Measurements from ENCODE around the gene CLCNKA. TPM values are rescaled to one million over a fixed set of nuclear protein-coding genes. Genes with fewer than 3 reads are reported as not detected.

CLCNKA gene
- polyA plus RNA-seq, 1 donor (not counting 4 experiments of a cell fraction or from before 2014, with no cell fraction given), result not detected

DNA sequence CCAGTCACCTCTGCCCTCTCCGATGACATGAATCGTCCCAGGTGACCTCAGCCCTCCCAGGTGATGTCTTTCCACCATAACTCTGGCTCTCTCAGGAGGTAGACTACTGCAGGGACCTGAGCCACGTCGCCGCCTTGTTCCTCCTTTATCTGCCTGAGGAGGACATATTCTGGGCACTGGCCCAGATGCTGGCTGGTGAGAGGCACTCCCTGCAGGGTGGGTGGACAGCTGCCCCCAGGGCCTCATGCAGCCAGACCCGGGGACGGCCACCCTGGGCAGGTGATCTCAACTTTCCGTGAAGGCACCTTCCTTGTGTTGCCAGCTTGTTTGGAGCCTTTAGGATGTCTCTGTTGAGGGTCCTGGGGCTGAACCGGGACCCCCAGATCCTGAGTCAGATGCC lies 32.1 kb upstream of the CLCNKA start:
- no peak for FAIRE-seq

GRCh38 chr1:15991427-15992186 lies 30.2 kb upstream of the CLCNKA start:
- DNase-seq (ENCODE audit: low read depth, low spot score) (no peak), FAIRE-seq (no peak)
- Histone ChIP-seq H4K20me1 (ENCODE audit: control insufficient read depth, extremely low read depth, insufficient read depth, low read length) (no peaks in the 10 kb centered on the region), H3K4me2 (ENCODE audit: control insufficient read depth, extremely low read depth, insufficient read depth, low read depth, low read length) (no peak overlapping the region), H2AFZ (ENCODE audit: control insufficient read depth, low read length) (no peak overlapping the region), H3K4me1 (ENCODE audit: control insufficient read depth, extremely low read depth, insufficient read depth, low read length) (no peaks in the 10 kb centered on the region), H3K79me2 (ENCODE audit: control insufficient read depth, insufficient read depth, low read length) (no peaks in the 10 kb centered on the region), H3K4me3 (ENCODE audit: control insufficient read depth in 2 of 3, extremely low read depth in 1 of 3, insufficient read depth in 2 of 3, low read depth in 1 of 3, low read length in 3 of 3) (no peak overlapping the region), H3K9me1 (ENCODE audit: control insufficient read depth, extremely low read depth, insufficient read depth, low read length) (no peaks in the 10 kb centered on the region), H3K27me3 (ENCODE audit: control insufficient read depth, extremely low read depth, insufficient read depth, low read length) (no peaks in the 10 kb centered on the region), H3K36me3 (ENCODE audit: control insufficient read depth in 2 of 2, extremely low read depth in 1 of 2, insufficient read depth in 2 of 2, low read length in 2 of 2) (no peaks in the 10 kb centered on the region), H3K9me3 (ENCODE audit: control insufficient read depth, low read depth, low read length) (no peaks in the 10 kb centered on the region), H3K27ac (ENCODE audit: control insufficient read depth, insufficient read depth, low read length) (no peak overlapping the region), H3K9ac (ENCODE audit: control insufficient read depth, extremely low read depth, insufficient read depth, low read length) (no peak overlapping the region)
- dilution Hi-C loops (cut with MboI; ENCODE audit: extremely low pct_ligation_motif_present, low sequenced_read_pairs), result no loop called here
- TF ChIP-seq EZH2 (IDR thresholded peaks at IDR 0.05; ENCODE audit: low read length), result no peak
- TF ChIP-seq, protein P1, sequence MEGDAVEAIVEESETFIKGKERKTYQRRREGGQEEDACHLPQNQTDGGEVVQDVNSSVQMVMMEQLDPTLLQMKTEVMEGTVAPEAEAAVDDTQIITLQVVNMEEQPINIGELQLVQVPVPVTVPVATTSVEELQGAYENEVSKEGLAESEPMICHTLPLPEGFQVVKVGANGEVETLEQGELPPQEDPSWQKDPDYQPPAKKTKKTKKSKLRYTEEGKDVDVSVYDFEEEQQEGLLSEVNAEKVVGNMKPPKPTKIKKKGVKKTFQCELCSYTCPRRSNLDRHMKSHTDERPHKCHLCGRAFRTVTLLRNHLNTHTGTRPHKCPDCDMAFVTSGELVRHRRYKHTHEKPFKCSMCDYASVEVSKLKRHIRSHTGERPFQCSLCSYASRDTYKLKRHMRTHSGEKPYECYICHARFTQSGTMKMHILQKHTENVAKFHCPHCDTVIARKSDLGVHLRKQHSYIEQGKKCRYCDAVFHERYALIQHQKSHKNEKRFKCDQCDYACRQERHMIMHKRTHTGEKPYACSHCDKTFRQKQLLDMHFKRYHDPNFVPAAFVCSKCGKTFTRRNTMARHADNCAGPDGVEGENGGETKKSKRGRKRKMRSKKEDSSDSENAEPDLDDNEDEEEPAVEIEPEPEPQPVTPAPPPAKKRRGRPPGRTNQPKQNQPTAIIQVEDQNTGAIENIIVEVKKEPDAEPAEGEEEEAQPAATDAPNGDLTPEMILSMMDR (optimal IDR thresholded peaks at IDR 0.05 in 1 of 3, IDR thresholded peaks at IDR 0.05 in 1 of 3, conservative IDR thresholded peaks at IDR 0.05 in 1 of 3; ENCODE audit: extremely low read depth in 1 of 3, insufficient read depth in 2 of 3, low read length in 3 of 3), result no peak

More for the DNA sequence above, 32.1 kb upstream of the CLCNKA start:
- dilution Hi-C loops (cut with MboI; ENCODE audit: extremely low pct_ligation_motif_present, low sequenced_read_pairs), result no loop called here
- Histone ChIP-seq H3K27ac (ENCODE audit: control insufficient read depth, insufficient read depth, low read length) (no peak overlapping the region), H2AFZ (ENCODE audit: control insufficient read depth, low read length) (no peak overlapping the region), H3K9me3 (ENCODE audit: control insufficient read depth, low read depth, low read length) (no peaks in the 10 kb centered on the region), H3K36me3 (ENCODE audit: control insufficient read depth in 2 of 2, extremely low read depth in 1 of 2, insufficient read depth in 2 of 2, low read length in 2 of 2) (no peaks in the 10 kb centered on the region), H3K9me1 (ENCODE audit: control insufficient read depth, extremely low read depth, insufficient read depth, low read length) (no peaks in the 10 kb centered on the region), H3K4me2 (ENCODE audit: control insufficient read depth, extremely low read depth, insufficient read depth, low read depth, low read length) (no peak overlapping the region), H3K27me3 (ENCODE audit: control insufficient read depth, extremely low read depth, insufficient read depth, low read length) (no peaks in the 10 kb centered on the region), H4K20me1 (ENCODE audit: control insufficient read depth, extremely low read depth, insufficient read depth, low read length) (no peaks in the 10 kb centered on the region), H3K79me2 (ENCODE audit: control insufficient read depth, insufficient read depth, low read length) (no peaks in the 10 kb centered on the region), H3K9ac (ENCODE audit: control insufficient read depth, extremely low read depth, insufficient read depth, low read length) (no peak overlapping the region), H3K4me3 (ENCODE audit: control insufficient read depth in 2 of 3, extremely low read depth in 1 of 3, insufficient read depth in 2 of 3, low read depth in 1 of 3, low read length in 3 of 3) (no peak overlapping the region), H3K4me1 (ENCODE audit: control insufficient read depth, extremely low read depth, insufficient read depth, low read length) (peaks cover 2% of the 10 kb centered on the region)
- TF ChIP-seq, protein P1 (optimal IDR thresholded peaks at IDR 0.05 in 1 of 3, IDR thresholded peaks at IDR 0.05 in 1 of 3, conservative IDR thresholded peaks at IDR 0.05 in 1 of 3; ENCODE audit: extremely low read depth in 1 of 3, insufficient read depth in 2 of 3, low read length in 3 of 3), result no peak
- no peak for TF ChIP-seq EZH2 (IDR thresholded peaks at IDR 0.05; ENCODE audit: low read length)
- DNase-seq (ENCODE audit: low read depth, low spot score), result no peak
